GM13977 (cell line): ENCODE data around the gene ARSD.

ENCODE experiments used
- DNase-seq: peaks from one replicate; pipeline ENCODE4 v3.0.0; 2012; ENCODE audit warnings: low spot score
- CTCF ChIP-seq: IDR thresholded peaks from 2 replicates; pipeline ENCODE4 v1.5.1; 2012; ENCODE audit warnings: mild to moderate bottlenecking, control low read depth; ENCODE audit not compliant: insufficient read depth; ENCODE audit errors: extremely low read depth, missing control alignments
- in situ Hi-C: fragments of 300-500 bp; cut with MboI; formaldehyde crosslinking; loops from one replicate; pipeline ENCODE4 v1.12.0; 2022; ENCODE audit warnings: low sequenced_read_pairs, low pct_unique_long_range_greater_than_20kb, mixed read lengths, inconsistent platforms; ENCODE audit not compliant: unreplicated experiment

Gene ARSD

GRCh38 chrX:2921193-2921592 lies 7.9 kb downstream of the ARSD start:
- DNase-seq, result no peak
- no peak for TF ChIP-seq CTCF
- in situ Hi-C loops, result no loop called here

- DNase-seq, result no peak
- in situ Hi-C loops, result no loop called here
- TF ChIP-seq CTCF, result no peak
These were observed 11.4 kb downstream of the ARSD start for GRCh38 chrX:2917767-2918166.

GRCh38 chrX:2913118-2913517 lies 16.0 kb downstream of the ARSD start:
- no peak for DNase-seq
- in situ Hi-C loops, result no loop called here
- TF ChIP-seq CTCF, result no peak

- no peak for DNase-seq
- in situ Hi-C loops, result no loop called here
- TF ChIP-seq CTCF, result no peak
These were observed 19.0 kb downstream of the ARSD start for GRCh38 chrX:2910109-2910508.

GRCh38 chrX:2908125-2908685 lies 20.9 kb downstream of the ARSD start:
- DNase-seq, result no peak
- in situ Hi-C loops, result no loop called here
- no peak for TF ChIP-seq CTCF

- no peak for DNase-seq
- TF ChIP-seq CTCF, result no peak
- in situ Hi-C loops, result no loop called here
These were observed 21.8 kb downstream of the ARSD start for GRCh38 chrX:2907295-2907694.

GRCh38 chrX:2903366-2903765 lies 25.8 kb downstream of the ARSD start:
- no peak for TF ChIP-seq CTCF
- DNase-seq, result no peak
- in situ Hi-C loops, result no loop called here
